HTR-8/SVneo (cell line): ENCODE measurements around the gene EFCAB11.
"Not testable (repeated sequence)": the region's sequence is repeated elsewhere in the genome, so short reads cannot be mapped to it uniquely, and the experiment has no call there.

Experiments
- DNase-seq: peaks from one replicate; pipeline ENCODE4 v3.0.0; 2011; ENCODE audit warnings: low spot score, mixed read lengths; ENCODE audit not compliant: insufficient read length
- FAIRE-seq: peaks from 2 replicates; lab custom pipeline; 2011; peaks lifted over from hg19 to GRCh38; lab: Jason Lieb, UNC

The EFCAB11 gene

DNA sequence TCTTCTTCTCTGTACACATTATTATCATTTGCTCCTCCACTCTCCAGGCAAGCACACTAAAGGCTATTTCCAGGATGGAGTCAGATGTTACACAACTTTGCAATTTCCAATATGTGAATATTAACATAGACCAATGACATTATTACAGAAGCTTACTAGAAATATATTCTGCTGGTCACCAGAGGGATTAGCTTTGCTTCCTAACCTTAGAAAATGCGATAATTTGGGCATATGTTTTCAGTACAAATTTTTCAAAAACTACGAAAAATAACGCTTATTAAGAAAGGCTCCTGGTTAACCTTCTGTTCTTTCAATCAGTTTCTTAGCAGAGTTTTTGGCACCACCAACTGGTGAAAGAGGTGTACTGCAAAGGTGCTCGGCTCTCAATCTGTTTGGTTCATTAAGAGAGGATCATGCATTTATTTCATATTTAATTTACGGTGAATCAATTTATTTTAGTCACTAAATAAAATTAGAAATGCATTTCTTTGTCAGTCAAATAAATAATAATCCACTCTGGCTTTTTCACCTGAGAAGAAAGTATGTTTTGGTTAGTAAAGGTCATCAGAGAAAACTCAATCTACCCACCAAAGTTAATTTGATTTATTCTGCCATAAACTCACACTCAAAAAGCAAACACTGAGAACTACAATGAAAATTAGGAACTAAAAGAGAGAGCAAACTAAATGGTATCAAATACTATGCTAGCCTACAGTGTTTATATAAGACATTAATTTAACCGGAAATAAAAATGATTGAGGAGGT lies 39.2 kb downstream of the EFCAB11 start:
- DNase-seq, result no peak
- no peak for FAIRE-seq

DNA sequence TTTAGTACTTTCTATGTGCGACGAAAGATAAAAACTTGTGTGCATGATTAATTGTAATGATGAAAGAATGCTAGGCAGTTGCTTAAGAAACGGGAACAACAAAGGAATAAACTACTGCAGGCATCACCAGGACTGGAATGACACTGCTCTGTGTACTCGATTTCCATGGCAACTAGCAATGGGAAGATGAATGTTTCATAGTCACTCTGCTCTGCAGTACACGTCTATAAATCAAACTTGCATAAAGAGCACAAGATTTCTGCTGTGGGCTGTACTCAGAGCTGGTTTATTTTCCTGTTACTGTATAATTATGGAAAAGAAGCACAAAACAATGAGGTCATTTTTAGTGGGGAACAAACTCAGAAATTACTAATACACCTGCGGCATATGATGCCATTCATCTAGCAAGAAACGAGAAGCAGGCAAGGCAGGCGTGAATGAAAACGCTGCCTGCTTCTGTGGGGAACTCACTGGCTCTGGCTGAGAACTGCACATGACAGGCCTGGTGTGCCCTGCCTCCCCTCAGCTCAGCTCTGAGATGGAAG lies 41.8 kb downstream of the EFCAB11 start:
- FAIRE-seq (peak; percentile 52), DNase-seq (peak; percentile 81)

DNA sequence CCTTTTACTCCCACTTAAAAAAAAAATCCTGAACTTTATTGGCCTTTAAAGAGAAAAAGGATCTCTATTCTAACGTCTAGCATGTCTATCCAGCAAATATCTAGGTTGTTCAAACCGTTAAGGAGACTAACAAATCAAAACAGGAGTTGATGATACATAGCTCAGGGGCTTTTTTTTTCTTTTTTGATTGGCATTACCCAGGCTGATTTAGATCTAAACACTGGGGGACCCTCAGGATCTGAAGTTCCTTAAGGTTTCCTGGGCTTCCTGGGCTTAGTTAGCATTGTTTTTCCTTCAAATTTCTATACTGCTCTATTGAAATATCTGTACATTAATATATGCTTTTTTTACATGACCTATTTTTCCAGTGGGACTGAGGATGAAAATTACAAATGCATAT lies 42.3 kb downstream of the EFCAB11 start:
- FAIRE-seq (no peak), DNase-seq (no peak)

DNA sequence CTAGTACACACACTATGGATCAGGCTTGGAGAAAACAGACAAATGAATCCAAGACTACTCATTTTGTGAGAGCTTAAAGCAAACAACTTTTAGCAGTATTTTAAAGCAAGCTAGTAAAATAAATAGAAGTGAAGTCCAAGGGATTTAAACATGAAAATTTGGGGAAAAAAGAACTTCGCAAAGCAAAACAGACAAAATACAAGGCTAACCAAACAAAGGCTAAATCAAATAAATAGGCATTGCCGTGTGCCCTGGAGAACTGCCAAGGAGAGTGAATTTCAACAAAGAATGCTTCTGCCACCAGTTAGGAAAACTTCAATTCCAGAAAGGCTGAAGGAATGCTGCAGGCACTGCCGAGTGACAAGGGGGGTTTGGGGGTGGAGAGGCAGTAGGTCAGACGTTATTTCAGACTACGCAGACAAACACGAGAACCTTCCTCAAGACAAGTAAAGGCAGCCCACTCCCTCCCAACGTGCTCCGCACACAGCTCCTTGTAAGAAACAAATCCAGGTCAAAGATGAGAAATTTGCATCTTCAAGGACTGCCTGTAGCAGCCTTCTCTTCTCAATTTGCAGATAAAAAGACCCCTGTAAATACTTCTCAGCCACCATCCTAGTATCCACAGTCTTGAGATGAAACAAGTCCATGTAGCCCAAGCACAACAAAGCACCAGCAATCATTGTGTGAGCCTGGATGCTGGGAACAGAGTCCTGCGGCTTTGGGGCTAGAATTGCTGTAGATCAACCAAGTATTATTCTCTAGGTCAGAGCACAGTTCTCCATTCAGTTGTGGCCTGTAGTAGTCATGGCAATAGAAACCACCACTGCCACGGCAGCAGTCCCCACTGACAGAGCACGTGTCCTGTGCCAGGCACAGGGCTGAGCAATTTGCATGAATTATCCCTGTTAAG lies 43.3 kb downstream of the EFCAB11 start:
- DNase-seq (no peak), FAIRE-seq (no peak)

DNA sequence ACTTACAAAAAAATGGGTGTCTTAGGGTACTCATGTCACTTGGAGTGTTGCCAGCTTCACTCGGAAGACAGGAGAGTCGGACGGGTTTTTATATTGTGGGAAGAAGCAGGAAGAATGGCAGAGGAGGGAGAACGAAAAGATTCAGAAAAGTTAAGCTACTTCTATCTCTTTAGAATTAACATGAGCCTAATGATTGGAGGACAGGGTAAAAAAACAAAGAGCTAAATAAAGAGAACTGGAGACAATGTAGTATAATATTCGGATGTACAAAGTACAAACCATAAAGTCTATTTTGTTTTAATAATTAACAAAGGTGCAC lies 43.9 kb downstream of the EFCAB11 start:
- FAIRE-seq, result no peak
- DNase-seq, result no peak

GRCh38 chr14:89909586-89909985 lies 44.9 kb downstream of the EFCAB11 start:
- DNase-seq (no peak), FAIRE-seq (no peak)

DNA sequence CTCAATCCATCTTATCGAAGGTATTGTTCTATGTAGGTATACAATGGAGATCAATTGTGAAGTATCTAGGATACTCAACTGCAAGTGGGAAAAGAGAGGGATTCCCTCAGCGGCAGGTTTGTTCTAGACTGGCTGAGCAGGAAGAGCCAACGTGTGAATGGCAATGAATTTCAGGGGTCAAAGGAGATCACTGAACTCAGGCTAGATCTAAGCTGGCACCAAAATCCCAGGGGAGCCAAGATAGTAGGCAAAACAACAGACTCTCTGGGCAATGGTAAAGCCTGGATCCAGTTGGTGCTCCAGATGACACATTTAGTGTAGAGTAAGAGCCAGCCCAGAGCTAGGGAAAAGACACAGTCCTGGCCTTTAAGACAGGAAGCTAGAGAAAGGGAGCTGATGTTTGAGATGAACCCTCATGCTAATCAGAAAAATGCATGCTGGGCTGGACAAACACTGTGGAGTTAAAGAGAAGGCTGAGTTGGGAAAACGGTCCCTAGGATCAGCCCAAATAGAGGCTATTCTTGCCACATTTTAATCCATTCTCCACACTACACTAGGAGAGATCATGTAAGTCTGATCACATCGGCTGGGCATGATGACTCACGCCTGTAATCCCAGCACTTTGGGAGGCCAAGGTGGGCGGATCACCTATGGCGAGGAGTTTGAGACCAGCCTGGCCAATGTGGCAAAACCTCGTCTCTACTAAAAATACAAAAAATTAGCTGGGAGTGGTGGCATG lies 45.6 kb downstream of the EFCAB11 start:
- FAIRE-seq, result no peak
- no peak for DNase-seq

DNA sequence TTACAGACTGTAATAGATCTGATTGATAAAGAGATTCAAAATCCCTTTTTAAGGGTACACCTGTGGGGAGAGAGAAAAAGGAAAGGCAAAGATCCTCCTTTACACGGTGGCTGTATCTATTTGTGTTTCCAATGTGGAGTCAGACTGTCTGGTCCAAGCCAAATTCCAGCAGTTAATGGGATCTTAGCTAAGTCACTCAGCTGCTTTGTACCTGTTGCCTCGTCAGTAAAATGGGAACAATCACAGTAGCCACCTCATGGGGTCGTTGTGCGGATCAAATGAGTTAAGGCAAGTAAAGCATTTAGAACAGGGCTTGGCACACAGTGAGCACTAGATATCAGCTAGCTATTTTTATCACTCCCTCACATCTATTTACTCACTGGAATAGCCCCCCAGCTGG lies 46.9 kb downstream of the EFCAB11 start:
- no peak for FAIRE-seq
- no peak for DNase-seq

- no peak for FAIRE-seq
These were observed 48.5 kb downstream of the EFCAB11 start for GRCh38 chr14:89906000-89906399.

GRCh38 chr14:89903340-89903952 lies 51.1 kb downstream of the EFCAB11 start:
- DNase-seq, result no peak
- FAIRE-seq, result no peak

More at GRCh38 chr14:89906000-89906399, 48.5 kb downstream of the EFCAB11 start:
- DNase-seq, result no peak

DNA sequence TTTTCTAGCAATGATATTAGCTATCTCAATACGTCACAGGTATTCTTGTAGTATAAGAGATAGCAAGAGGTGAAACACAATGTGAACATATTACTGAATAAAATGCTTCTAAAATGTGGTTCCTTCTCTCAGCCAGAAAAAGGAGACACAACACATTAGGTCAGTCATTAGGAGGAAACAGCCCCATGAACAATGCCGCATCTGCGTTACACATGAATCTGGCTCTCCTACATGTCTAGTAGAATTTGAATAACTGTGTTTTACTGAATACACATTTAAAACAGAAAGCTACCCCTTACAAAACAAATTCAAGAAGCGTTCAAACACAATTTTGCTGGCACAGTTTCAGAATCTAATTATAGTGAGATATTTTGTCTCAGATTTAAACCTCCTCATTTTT lies 51.6 kb downstream of the EFCAB11 start:
- FAIRE-seq, result no peak
- no peak for DNase-seq

GRCh38 chr14:89900802-89901201 lies 53.7 kb downstream of the EFCAB11 start:
- DNase-seq (no peak), FAIRE-seq (no peak)

GRCh38 chr14:89899917-89900663 lies 54.4 kb downstream of the EFCAB11 start:
- no peak for FAIRE-seq
- peak; percentile 32 for DNase-seq

- FAIRE-seq, result no peak
- DNase-seq, result no peak
These were observed 55.2 kb downstream of the EFCAB11 start for GRCh38 chr14:89899291-89899690.

DNA sequence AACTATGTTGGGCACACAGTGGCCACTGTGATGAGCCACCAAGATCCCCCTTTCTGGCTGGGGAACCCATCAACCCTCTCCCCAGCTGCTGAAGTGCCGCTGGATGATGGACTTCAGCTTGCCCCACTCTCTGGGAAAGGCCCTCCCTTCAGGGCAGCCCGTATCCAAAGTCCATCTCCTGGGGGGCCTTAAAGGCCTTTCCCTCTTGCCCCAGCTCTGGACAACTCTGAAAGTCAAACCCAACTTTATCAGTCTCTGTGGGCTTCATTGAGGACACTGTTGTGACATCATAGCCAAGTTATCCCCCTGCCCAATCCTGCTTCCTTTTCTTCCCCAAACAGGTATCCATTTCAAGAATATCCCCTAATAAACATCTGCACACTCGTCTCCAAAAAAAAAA lies 61.1 kb downstream of the EFCAB11 start:
- DNase-seq, FAIRE-seq: not testable (repeated sequence)

- FAIRE-seq, result no peak
- no peak for DNase-seq
These were observed 61.6 kb downstream of the EFCAB11 start for GRCh38 chr14:89892953-89893352.

GRCh38 chr14:89891721-89892120 lies 62.8 kb downstream of the EFCAB11 start:
- DNase-seq, result not testable (repeated sequence)
- peak; percentile 26 for FAIRE-seq

GRCh38 chr14:89891055-89891454 lies 63.5 kb downstream of the EFCAB11 start:
- FAIRE-seq (no peak), DNase-seq (no peak)

GRCh38 chr14:89890589-89890988 lies 63.9 kb downstream of the EFCAB11 start:
- FAIRE-seq (no peak), DNase-seq (no peak)
